Lower leg skin (tissue), 4 donors: ENCODE measurements around the gene DTNB. TPM values are rescaled to one million over a fixed set of nuclear protein-coding genes. Genes with fewer than 3 reads are reported as not detected.

Experiments used
- DNase-seq, 2 donors: peaks; one replicate each; pipeline ENCODE4 v3.0.0-alpha.2; 2019; ENCODE audit warnings: low spot score in 2 of 2
- H3K4me3 ChIP-seq: fragments of 200-600 bp; sonication (generic); 2 replicates; pipeline ENCODE4 v1.5.1; 2017; ENCODE audit warnings: mild to moderate bottlenecking, low read depth; ENCODE audit not compliant: poor library complexity, severe bottlenecking
- CTCF ChIP-seq, 3 donors: fragments of 450-650 bp; IDR thresholded peaks; one replicate each; pipeline ENCODE4 v1.5.1; 2016; ENCODE audit warnings: antibody characterized with exemption in 3 of 3, mild to moderate bottlenecking in 3 of 3, moderate library complexity in 2 of 3
- POLR2A ChIP-seq, 2 donors: fragments of 450-650 bp; IDR thresholded peaks; one replicate each; pipeline ENCODE4 v1.6.1; 2016 to 2017; ENCODE audit warnings: antibody characterized with exemption in 2 of 2, mild to moderate bottlenecking in 1 of 2, moderate library complexity in 1 of 2
- WGBS, 2 donors: methylation state at CpG; one replicate each; pipeline ENCODE4 v1.1.5; 2018; 5-methylcytosine and 5-hydroxymethylcytosine counted together
- intact Hi-C: fragments of 100-400 bp; cut with DNase I; formaldehyde crosslinking; loops from one replicate; pipeline ENCODE4 v1.15.0; 2023; ENCODE audit warnings: low total_unique reads
- total RNA-seq, 4 donors: library from RNA; depleted of rRNA; stranded (reverse); fragments of >200 nt; gene quantifications; one replicate each; pipeline ENCODE4 v1.1.0, GENCODE V29; 2016

Gene DTNB
- total RNA-seq, 4 donors from 2014 or later: 8.8 to 15.2 (median 12.7) TPM

GRCh38 chr2:25361261-25362048 lies 311.9 kb downstream of the DTNB start:
- TF ChIP-seq POLR2A (IDR thresholded peaks at IDR 0.05): no peak
- TF ChIP-seq CTCF (IDR thresholded peaks at IDR 0.05): no peak
- 54 to 58% methylated on average over 34 of the region's 34 CpGs for WGBS, 2 donors
- no peak overlapping the region for H3K4me3 ChIP-seq
- intact Hi-C loops: no loop called here
- DNase-seq: no peak

GRCh38 chr2:25358836-25359235 lies 314.5 kb downstream of the DTNB start:
- TF ChIP-seq POLR2A (IDR thresholded peaks at IDR 0.05) (no peak), CTCF (IDR thresholded peaks at IDR 0.05) (no peak)
- WGBS, 2 donors: 73 to 78% methylated on average over 8 of the region's 8 CpGs
- no peak for DNase-seq

GRCh38 chr2:25358249-25358815 lies 315.0 kb downstream of the DTNB start:
- WGBS, 2 donors: 93 to 95% methylated on average over 6 of the region's 6 CpGs
- no peak for TF ChIP-seq POLR2A (IDR thresholded peaks at IDR 0.05)
- TF ChIP-seq CTCF (IDR thresholded peaks at IDR 0.05): no peak
- no peak for DNase-seq
- H3K4me3 ChIP-seq: no peak overlapping the region
- intact Hi-C loops: no loop called here

More at GRCh38 chr2:25358836-25359235, 314.5 kb downstream of the DTNB start:
- H3K4me3 ChIP-seq: no peak overlapping the region
- intact Hi-C loops: no loop called here

GRCh38 chr2:25356088-25356487 lies 317.3 kb downstream of the DTNB start:
- WGBS, 2 donors: 71 to 79% methylated on average over 4 of the region's 4 CpGs
- intact Hi-C loops: no loop called here
- DNase-seq: no peak
- TF ChIP-seq POLR2A (IDR thresholded peaks at IDR 0.05) (no peak), CTCF (IDR thresholded peaks at IDR 0.05) (no peak)
- no peak overlapping the region for H3K4me3 ChIP-seq

- intact Hi-C loops: no loop called here
- TF ChIP-seq CTCF (IDR thresholded peaks at IDR 0.05) (no peak), POLR2A (IDR thresholded peaks at IDR 0.05) (no peak)
- no peak for DNase-seq
- no peak overlapping the region for H3K4me3 ChIP-seq
- WGBS, 2 donors: 88 to 91% methylated on average over 8 of the region's 8 CpGs
Measured at GRCh38 chr2:25355270-25355669, 318.1 kb downstream of the DTNB start.
